GM19324 (cell line): ENCODE data around the gene GRAMD2A.

Experiments
- ATAC-seq: cut with Tn5 transposase; IDR thresholded peaks from one replicate; pipeline ENCODE4 v1.9.1; 2021; ENCODE audit warnings: mild to moderate bottlenecking, moderate library complexity; ENCODE audit not compliant: unreplicated experiment, low FRiP score

Gene GRAMD2A

GRCh38 chr15:72141171-72142084 is 56.2 kb downstream of the GRAMD2A start:
- peak; percentile 97 for ATAC-seq

GRCh38 chr15:72140088-72140487 is 57.5 kb downstream of the GRAMD2A start:
- no peak for ATAC-seq

- no peak for ATAC-seq
Observed at GRCh38 chr15:72139667-72140066, 57.9 kb downstream of the GRAMD2A start.

- no peak for ATAC-seq
Observed at GRCh38 chr15:72136170-72137051, 61.2 kb downstream of the GRAMD2A start.

- ATAC-seq, result no peak
Observed at GRCh38 chr15:72135719-72136118, 61.9 kb downstream of the GRAMD2A start.

- no peak for ATAC-seq
Observed at GRCh38 chr15:72133211-72133610, 64.4 kb downstream of the GRAMD2A start.

GRCh38 chr15:72131922-72132321 is 65.7 kb downstream of the GRAMD2A start:
- ATAC-seq, result no peak

GRCh38 chr15:72130272-72130671 is 67.3 kb downstream of the GRAMD2A start:
- no peak for ATAC-seq

GRCh38 chr15:72128359-72128758 is 69.2 kb downstream of the GRAMD2A start:
- ATAC-seq, result no peak

- no peak for ATAC-seq
Observed at GRCh38 chr15:72127724-72128322, 69.8 kb downstream of the GRAMD2A start.

GRCh38 chr15:72124218-72124617 is 73.4 kb downstream of the GRAMD2A start:
- no peak for ATAC-seq

- peak; percentile 74 for ATAC-seq
Observed at GRCh38 chr15:72118017-72118978, 79.3 kb downstream of the GRAMD2A start, which contains the start of the genes MYO9A and SENP8. MYO9A (minus strand) TSS chr15:72118150; CDS start chr15:72046563, 71,587 bp downstream. SENP8 (plus strand) TSS chr15:72118403; CDS start chr15:72139624, 21,221 bp downstream.

- peak; percentile 81 for ATAC-seq
Observed at GRCh38 chr15:72117486-72118016, 80.0 kb downstream of the GRAMD2A start.

- no peak for ATAC-seq
Observed at GRCh38 chr15:72116731-72117485, 80.7 kb downstream of the GRAMD2A start.

GRCh38 chr15:72113347-72114031 is 84.1 kb downstream of the GRAMD2A start:
- ATAC-seq, result no peak

GRCh38 chr15:72112805-72113204 is 84.8 kb downstream of the GRAMD2A start:
- ATAC-seq, result no peak

GRCh38 chr15:72112116-72112515 is 85.5 kb downstream of the GRAMD2A start:
- ATAC-seq, result no peak

GRCh38 chr15:72110355-72110754 is 87.2 kb downstream of the GRAMD2A start:
- no peak for ATAC-seq
